Occipital lobe (tissue), 2 donors: ENCODE results near the gene DDX55. TPM values are rescaled to one million over a fixed set of nuclear protein-coding genes. Genes with fewer than 3 reads are reported as not detected.

Source experiments
- DNase-seq: peaks from one replicate; lab custom pipeline; 2025; lab: John Stamatoyannopoulos, UW
- total RNA-seq: library from RNA; depleted of rRNA; stranded (reverse); fragments of >200 nt; gene quantifications from one replicate; pipeline ENCODE4 v1.2.3, GENCODE V29; 2014

The DDX55 gene
- total RNA-seq, 1 donor from 2014 or later, result 21.5 TPM

DNA sequence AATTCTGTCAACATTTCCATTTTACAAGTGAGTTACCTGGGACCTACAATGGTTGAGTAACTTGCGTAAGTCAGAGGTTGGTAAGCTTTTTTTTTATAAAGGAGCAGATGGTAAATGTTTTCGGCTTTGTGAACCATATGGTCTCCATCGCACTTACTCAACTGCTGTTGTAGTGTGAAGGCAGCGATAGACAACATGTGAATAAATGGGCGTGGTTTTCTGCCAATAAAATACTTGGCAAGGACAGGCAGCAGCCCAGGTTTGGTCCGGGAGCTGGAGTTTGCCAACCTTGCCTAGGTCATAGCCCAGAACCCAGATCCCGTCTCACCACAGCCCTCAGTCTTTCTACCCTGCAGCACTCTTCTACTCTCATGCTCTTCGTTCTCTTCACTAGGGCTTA is 6.3 kb downstream of the DDX55 start:
- DNase-seq, result no peak

DNA sequence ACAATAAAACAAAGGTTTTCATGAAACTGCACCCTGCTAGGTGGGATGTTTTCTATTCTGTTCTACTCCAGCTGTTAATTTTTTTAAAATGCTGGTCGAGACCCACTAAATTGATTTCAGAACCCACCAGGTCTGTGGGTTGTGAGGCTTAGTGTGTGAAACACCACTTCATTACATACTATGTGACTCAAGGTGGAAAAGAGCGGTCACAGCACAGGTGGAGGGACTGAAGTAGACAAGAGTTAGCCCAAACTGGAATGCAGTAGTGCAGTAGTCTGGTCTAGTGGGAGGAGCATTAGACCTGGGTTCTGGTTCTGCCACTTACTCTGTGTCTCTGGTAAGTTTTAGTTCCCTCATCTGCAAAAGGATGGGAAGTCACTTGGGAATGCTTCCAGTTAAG is 12.2 kb downstream of the DDX55 start:
- DNase-seq, result no peak

DNA sequence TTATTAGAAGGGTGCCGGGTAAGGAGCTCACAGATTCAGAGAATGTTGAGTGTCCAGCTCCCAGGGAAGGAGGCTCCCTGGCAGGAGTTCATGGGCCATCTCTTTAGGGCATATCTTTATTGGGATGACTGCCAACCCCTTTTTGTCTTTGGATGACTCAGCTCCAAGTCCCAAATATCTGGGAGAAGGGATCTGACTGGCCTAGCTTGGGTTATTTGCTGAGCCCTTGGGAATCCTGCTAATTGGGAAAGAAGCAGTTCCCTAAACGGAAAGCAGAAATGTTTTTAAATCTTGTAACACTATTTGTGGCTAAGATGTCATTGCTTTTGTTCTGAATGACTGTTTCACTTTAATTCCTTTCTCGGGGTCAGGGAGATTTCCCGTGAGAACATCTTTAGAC is 12.6 kb downstream of the DDX55 start:
- DNase-seq, result no peak

DNA sequence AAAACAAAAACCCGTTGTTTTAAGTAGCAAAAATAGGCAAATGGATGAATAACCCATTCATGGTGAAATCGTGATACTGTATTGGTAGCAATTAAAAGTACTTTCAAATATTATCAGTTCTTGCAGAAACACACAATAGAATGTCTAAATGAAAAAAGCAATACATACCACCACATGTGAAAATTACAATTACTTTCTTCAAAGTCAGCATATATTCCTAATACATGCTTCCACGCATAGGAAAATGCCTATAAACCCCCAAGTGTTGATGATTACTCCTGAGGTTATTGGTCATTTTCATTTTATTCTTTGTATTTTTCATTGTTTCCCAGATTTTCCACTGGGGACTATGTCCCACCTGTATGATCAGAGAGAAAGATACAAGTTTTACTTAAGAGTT is 15.2 kb downstream of the DDX55 start:
- no peak for DNase-seq

GRCh38 chr12:123617580-123617979 is 15.7 kb downstream of the DDX55 start:
- no peak for DNase-seq

GRCh38 chr12:123621101-123621500 is 19.2 kb downstream of the DDX55 start:
- no peak for DNase-seq

DNA sequence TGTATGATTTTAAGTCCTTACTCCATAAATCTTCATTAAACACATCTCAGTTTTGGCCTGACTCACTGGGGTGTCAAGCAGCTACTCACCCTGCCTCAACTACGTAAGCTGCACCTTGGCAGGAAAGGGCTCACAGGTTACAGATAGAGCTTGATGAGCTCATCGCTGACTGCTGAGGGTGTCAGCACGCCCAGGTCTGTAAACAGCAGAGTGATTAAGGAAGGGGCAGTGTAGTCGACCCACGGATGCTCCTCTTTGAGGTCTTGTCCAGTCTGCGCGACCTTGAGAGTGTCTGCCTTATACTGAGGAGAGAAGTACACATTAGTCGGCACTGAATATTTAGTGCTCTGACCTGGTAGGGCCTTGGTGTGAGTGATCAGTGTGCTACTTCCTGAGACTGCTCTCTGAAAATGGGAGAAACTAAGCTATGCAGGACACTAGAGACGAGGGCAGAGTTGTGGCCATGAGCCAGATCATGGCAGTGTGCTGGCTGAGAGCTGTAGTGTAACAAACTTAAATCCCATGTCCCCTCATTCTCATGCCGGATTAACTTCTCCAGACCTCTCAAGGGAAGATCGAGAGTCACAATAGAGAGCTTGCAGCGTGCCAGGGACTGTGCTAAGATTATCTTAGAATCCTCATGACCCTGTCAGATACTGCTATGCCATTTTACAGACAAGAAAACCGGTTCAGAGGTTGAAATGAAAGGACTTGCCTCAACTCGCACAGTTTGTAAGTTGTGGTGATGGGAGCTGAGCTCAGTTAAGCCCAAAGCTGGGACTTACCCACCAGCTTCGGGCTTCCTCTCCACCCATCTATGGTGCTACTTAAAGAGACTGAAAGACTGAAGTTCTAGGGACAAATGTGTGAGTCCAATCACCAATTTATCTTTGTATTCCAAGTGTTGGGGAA is 20.0 kb downstream of the DDX55 start:
- DNase-seq, result no peak

DNA sequence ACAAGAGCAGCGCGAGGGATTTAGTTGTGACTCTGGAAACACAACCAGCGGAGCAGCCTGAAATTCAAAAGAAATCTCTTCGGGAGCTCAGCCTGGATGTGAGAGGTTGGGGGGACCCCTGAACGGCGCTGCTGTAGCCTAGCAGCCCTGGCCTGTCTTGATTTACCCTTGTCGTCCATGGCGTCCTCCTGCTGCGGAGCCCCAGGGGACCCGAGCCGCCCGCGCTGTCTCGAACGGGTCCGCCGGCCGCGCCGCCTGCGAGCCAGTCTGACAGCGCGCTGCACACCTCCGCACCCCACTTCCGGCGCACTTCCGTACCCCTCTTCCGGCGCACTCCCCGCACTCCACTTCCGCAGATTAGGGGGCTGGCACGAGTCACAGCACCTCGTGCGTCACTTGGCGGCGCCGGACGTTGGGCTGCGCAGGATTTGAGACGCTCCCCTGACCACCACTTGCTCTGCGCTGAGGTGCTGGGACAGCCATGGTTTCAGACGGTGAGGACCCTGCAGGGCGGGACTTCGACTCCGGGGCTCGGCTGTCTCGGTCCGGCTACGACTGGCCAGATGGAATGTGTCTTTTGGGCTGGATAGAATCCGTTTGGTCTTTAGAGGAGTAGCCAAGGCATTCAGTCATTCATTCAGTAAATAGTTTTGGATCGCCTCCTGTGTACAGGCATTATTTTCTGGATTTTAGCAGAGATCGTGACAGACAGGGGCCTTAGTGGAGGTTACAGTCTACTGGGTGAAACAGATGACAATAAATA is 31.7 kb downstream of the DDX55 start, which contains the start of the genes EIF2B1 and GTF2H3:
EIF2B1 (minus strand) TSS at position 308 of the 763 bp plus-strand sequence; CDS start at position 179, 129 bp downstream.
GTF2H3 (plus strand) TSS at position 451 of the 763 bp plus-strand sequence; CDS start at position 482, 31 bp downstream.
- peak; percentile 95 for DNase-seq

GRCh38 chr12:123634142-123634561 is 32.3 kb downstream of the DDX55 start:
- no peak for DNase-seq

DNA sequence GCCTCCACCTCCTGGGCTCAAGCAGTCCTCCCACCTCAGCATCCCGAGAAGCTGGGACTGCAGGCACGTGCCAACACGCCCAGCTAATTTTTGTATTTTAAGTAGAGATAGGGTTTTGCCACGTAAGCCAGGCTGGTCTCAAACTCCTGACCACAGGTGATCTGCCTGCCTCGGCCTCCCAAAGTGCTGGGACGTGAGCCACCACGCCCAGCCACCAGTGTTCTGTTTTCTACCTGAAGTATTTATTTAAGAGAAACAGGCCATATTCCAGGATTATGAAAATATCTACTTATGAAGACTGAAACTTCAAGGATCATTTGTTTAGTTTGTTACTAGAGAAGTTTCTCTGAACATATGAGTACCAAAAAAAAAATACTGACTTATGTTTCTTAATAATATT is 42.0 kb downstream of the DDX55 start:
- no peak for DNase-seq

- DNase-seq, result no peak
These were observed 43.5 kb downstream of the DDX55 start for GRCh38 chr12:123645380-123645779.

DNA sequence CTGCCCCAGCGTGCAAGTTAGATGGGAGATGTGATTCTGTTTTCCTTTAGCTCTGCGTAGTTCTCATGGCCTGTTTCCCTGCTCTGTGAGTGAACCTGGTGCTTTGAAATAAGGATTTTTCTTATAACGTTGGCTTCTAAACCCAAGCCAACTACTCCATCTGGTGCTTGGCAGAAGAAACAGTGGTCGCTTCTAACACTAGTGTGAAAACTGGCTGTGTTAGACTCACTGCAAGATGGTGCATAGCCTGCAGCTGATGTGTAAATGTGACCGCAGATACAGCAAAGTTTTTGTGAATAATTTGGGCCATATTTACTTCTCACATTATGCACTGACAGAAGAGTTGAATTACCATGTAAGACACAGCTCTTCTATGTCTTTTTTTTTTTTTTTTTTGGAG is 44.0 kb downstream of the DDX55 start:
- no peak for DNase-seq

DNA sequence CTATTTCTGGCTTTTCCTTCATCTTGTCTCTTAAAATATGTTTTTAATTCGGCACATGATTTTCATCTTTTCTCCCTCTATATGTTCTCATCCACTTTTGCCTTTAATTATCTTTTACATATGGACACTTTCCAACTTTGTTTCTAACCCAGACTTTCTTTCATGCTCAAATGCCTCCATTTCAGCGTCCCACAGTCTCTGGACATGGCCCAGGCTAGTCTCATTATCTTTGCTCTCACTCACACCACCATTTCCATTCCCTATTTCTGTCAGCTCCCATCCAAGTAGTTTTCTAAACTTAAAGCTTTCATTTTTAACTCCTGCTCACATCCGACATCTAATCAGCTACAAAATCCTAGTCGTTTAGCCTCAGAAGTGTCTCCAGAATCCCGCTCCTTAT is 46.5 kb downstream of the DDX55 start:
- DNase-seq, result no peak

- DNase-seq, result no peak
These were observed 52.3 kb downstream of the DDX55 start for GRCh38 chr12:123654129-123654701.

DNA sequence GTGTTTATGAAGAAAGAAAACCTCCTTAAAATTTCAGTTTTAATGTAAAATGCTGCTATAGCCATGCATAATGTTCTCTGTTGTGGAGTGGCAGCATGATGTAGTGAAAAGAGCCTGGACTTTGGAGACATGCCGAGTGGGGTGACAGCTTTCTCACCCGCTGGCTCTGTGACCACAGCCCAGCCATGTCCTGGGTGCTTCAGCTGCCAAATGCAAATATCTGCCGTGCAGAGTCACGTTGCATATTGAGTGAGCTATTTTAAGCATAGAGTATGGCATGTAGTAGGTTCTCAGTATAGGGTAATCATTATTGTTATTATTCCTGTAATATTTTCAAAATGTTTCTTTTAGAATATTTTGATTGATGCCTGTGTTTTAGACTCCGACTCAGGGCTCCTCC is 53.5 kb downstream of the DDX55 start:
- DNase-seq, result no peak

DNA sequence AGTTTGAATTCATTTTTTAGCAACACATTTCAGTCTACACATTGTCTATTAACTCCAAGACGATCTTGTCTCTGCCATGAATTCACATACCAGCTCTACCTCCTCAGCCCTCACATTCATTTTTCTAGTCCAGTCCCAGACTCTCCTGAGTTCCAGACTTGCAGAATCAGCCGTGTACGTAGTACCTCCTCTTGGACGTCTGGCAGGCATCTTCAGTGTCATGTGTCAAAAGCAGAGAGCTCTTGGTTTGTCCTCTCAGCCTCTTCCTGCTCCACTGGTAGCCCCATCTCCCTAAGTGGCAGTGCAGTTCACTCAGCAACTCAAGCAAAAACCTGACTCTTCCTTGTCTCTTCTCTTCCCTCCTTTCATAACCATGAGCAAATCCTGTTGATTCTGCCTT is 54.5 kb downstream of the DDX55 start:
- no peak for DNase-seq

DNA sequence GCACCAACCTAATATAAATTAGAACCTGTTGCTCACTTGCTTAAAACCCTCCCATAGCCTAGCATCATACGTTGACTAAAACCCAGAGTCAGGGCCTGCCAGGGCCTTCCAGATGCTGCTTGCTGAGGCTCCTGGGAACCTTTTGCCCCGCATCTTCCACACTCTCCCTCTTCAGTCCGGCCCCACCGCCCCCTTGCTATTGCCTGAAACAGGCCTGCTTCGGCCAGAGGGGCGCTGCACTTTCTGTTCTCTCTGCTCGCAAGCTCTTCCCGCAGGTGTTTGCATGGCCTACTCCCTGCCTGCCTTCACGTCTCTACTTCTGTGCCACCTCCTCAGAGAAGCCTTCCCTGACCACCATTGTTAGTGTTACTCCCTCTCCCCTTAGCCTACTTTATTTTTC is 55.3 kb downstream of the DDX55 start:
- no peak for DNase-seq

GRCh38 chr12:123659996-123660727 is 58.3 kb downstream of the DDX55 start:
- no peak for DNase-seq

- DNase-seq, result no peak
These were observed 65.9 kb downstream of the DDX55 start for GRCh38 chr12:123667771-123668170.
